ENCODE results near the gene NHLRC1. TPM values are rescaled to one million over a fixed set of nuclear protein-coding genes. Genes with fewer than 3 reads are reported as not detected.

Gene NHLRC1
- polyA plus RNA-seq, 1 donor from 2014 or later = 0.32 TPM

- H3K9me2 ChIP-seq (ENCODE audit: insufficient read depth, low read length) = no peaks in the 10 kb centered on the region
Measured at GRCh38 chr6:18107061-18107460, 15.4 kb downstream of the NHLRC1 start.

GRCh38 chr6:18102783-18103509, 19.5 kb downstream of the NHLRC1 start:
- no peak overlapping the region for H3K27ac ChIP-seq (ENCODE audit: low read length)
- TF ChIP-seq EP300 (conservative IDR thresholded peaks at IDR 0.05; ENCODE audit: poor library complexity, severe bottlenecking) (no peak), MXI1 (conservative IDR thresholded peaks at IDR 0.05; ENCODE audit: poor library complexity, severe bottlenecking) (no peak), SMC3 (conservative IDR thresholded peaks at IDR 0.05; ENCODE audit: poor library complexity) (no peak), RAD21 (conservative IDR thresholded peaks at IDR 0.05) (no peak), REST (IDR thresholded peaks at IDR 0.05; ENCODE audit: borderline replicate concordance) (no peak), TAF1 (IDR thresholded peaks at IDR 0.05; ENCODE audit: low read depth) (no peak), CTCF (IDR thresholded peaks at IDR 0.05; ENCODE audit: poor library complexity, severe bottlenecking) (no peak)
- no peak overlapping the region for H2AFZ ChIP-seq (ENCODE audit: low read depth, low read length)
- no peak overlapping the region for H3K4me2 ChIP-seq (ENCODE audit: low read length)
- H3K36me3 ChIP-seq (ENCODE audit: insufficient read depth, low read length) = no peaks in the 10 kb centered on the region
- no peaks in the 10 kb centered on the region for H3K9me3 ChIP-seq (ENCODE audit: low read length)
- no peak overlapping the region for H3K9ac ChIP-seq (ENCODE audit: low read length)
- no peaks in the 10 kb centered on the region for H3K27me3 ChIP-seq (ENCODE audit: insufficient read depth, low read depth, low read length)
- H3K4me3 ChIP-seq (ENCODE audit: low read length) = no peak overlapping the region
- H3F3A ChIP-seq (ENCODE audit: insufficient read depth, low read length, poor library complexity, severe bottlenecking) = no peaks in the 10 kb centered on the region
- no peaks in the 10 kb centered on the region for H3K79me2 ChIP-seq (replicated peaks; ENCODE audit: insufficient read depth, low read length)
- no peaks in the 10 kb centered on the region for H4K20me1 ChIP-seq (ENCODE audit: insufficient read depth)
- no peaks in the 10 kb centered on the region for H3K9me2 ChIP-seq (ENCODE audit: insufficient read depth, low read length)

More at GRCh38 chr6:18107061-18107460, 15.4 kb downstream of the NHLRC1 start:
- Histone ChIP-seq H3K9ac (ENCODE audit: low read length) (no peak overlapping the region), H4K20me1 (ENCODE audit: insufficient read depth) (no peaks in the 10 kb centered on the region), H3K4me3 (ENCODE audit: low read length) (no peak overlapping the region), H3K4me2 (ENCODE audit: low read length) (no peak overlapping the region), H3K36me3 (ENCODE audit: insufficient read depth, low read length) (no peaks in the 10 kb centered on the region), H3F3A (ENCODE audit: insufficient read depth, low read length, poor library complexity, severe bottlenecking) (no peaks in the 10 kb centered on the region), H3K27me3 (ENCODE audit: insufficient read depth, low read depth, low read length) (no peaks in the 10 kb centered on the region), H3K27ac (ENCODE audit: low read length) (no peak overlapping the region), H3K79me2 (replicated peaks; ENCODE audit: insufficient read depth, low read length) (no peaks in the 10 kb centered on the region), H3K9me3 (ENCODE audit: low read length) (no peaks in the 10 kb centered on the region), H2AFZ (ENCODE audit: low read depth, low read length) (no peak overlapping the region)
- TF ChIP-seq CTCF (IDR thresholded peaks at IDR 0.05; ENCODE audit: poor library complexity, severe bottlenecking) (no peak), MXI1 (conservative IDR thresholded peaks at IDR 0.05; ENCODE audit: poor library complexity, severe bottlenecking) (no peak), REST (IDR thresholded peaks at IDR 0.05; ENCODE audit: borderline replicate concordance) (no peak), RAD21 (conservative IDR thresholded peaks at IDR 0.05) (no peak)

All from neural cell (in vitro differentiated cells).